ACHN (cell line): ENCODE measurements around the gene LPGAT1.
"Not testable (repeated sequence)": the region's sequence is repeated elsewhere in the genome, so short reads cannot be mapped to it uniquely, and the experiment has no call there.

ENCODE experiments used
- DNase-seq: peaks from one replicate; pipeline ENCODE4 v3.0.0-alpha.2; 2015
- in situ Hi-C: cut with HindIII; loops from 2 replicates; pipeline ENCODE4 v1.10.0; 2017; ENCODE audit warnings: low sequenced_read_pairs, low pct_ligation_motif_present, low pct_unique_long_range_greater_than_20kb

LPGAT1 gene

DNA sequence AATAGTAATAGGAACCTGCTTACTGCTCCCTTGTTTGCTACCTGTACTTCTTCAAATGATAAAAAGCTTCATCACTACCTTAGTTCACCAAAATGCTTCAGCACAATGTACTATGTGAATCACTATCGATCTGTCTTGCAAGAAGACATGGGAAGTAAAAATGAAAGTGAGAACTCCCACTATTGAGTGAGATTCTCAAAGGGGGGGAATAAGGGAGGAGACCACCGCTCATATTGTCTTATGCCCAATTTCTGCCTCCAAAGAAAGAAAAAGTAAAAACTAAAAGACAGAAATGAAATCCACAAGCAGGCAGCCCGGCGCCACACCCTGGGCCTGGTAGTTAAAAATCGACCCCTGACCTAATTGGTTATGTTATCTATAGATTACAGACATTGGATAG is 136.7 kb downstream of the LPGAT1 start:
- DNase-seq, in situ Hi-C loops: not testable (repeated sequence)
